WTC11 (cell line): ENCODE data around the gene DNAH1.

ENCODE experiments used
- ATF3 ChIP-seq: sonication (generic); formaldehyde crosslinking; conservative IDR thresholded peaks from 2 replicates; pipeline ENCODE4 v1.8.1; 2022; ENCODE audit warnings: mild to moderate bottlenecking, missing genetic modification reagents
- CTCF ChIP-seq: fragments of 200-600 bp; IDR thresholded peaks from 2 replicates; pipeline ENCODE4 v1.8.0; 2022; ENCODE audit warnings: antibody characterized with exemption
- FOXK1 ChIP-seq: sonication (generic); formaldehyde crosslinking; IDR thresholded peaks from 2 replicates; pipeline ENCODE4 v1.8.0; 2022; ENCODE audit warnings: mild to moderate bottlenecking, moderate library complexity, missing genetic modification reagents
- MYBL2 ChIP-seq: sonication (generic); formaldehyde crosslinking; IDR thresholded peaks from 2 replicates; pipeline ENCODE4 v1.8.1; 2023; ENCODE audit warnings: mild to moderate bottlenecking, moderate library complexity, missing genetic modification reagents
- NFE2L1 ChIP-seq: sonication (generic); formaldehyde crosslinking; IDR thresholded peaks from 2 replicates; pipeline ENCODE4 v1.8.1; 2023; ENCODE audit warnings: missing genetic modification reagents
- USF1 ChIP-seq: sonication (generic); formaldehyde crosslinking; IDR thresholded peaks from 2 replicates; pipeline ENCODE4 v1.8.0; 2022; ENCODE audit warnings: mild to moderate bottlenecking, missing genetic modification reagents
- USF2 ChIP-seq: sonication (generic); formaldehyde crosslinking; IDR thresholded peaks from 2 replicates; pipeline ENCODE4 v1.8.1; 2023; ENCODE audit warnings: mild to moderate bottlenecking, missing genetic modification reagents, moderate library complexity

- TF ChIP-seq CTCF (no peak), USF2 (no peak), NFE2L1 (CRISPR knock-in tag) (no peak), MYBL2 (no peak), ATF3 (CRISPR knock-in tag) (no peak), FOXK1 (CRISPR knock-in tag) (no peak), USF1 (CRISPR knock-in tag) (no peak)
These were observed 34.3 kb downstream of the DNAH1 start for GRCh38 chr3:52350416-52350815.
